ENCODE measurements around the gene AUTS2. TPM values are rescaled to one million over a fixed set of nuclear protein-coding genes. Genes with fewer than 3 reads are reported as not detected.

The AUTS2 gene
- total RNA-seq, 1 donor from 2014 or later, result 5.3 TPM

DNA sequence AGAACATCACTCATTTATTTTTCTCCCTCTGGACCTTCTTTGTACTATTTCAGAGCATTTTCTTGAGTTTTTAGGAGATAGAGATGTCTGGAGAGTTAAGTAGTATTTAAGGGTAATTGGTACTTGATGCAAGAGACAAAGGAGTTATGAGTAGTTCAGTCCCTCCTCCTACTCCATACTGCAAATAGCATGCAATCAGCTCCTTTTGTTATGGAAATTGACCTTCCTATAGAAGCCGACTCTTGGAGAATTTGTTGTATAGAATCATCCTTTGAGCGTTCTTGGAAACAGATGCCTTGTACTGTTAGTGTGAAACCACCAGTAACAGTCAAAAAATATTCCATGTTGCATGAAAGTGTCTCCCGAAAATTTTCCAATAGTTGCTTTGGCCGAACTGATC lies 1105.5 kb downstream of the AUTS2 start:
- intact Hi-C loops (cut with DNase I), result no loop called here
- no peak for ATAC-seq
- no peak for DNase-seq (ENCODE audit: missing footprints)

DNA sequence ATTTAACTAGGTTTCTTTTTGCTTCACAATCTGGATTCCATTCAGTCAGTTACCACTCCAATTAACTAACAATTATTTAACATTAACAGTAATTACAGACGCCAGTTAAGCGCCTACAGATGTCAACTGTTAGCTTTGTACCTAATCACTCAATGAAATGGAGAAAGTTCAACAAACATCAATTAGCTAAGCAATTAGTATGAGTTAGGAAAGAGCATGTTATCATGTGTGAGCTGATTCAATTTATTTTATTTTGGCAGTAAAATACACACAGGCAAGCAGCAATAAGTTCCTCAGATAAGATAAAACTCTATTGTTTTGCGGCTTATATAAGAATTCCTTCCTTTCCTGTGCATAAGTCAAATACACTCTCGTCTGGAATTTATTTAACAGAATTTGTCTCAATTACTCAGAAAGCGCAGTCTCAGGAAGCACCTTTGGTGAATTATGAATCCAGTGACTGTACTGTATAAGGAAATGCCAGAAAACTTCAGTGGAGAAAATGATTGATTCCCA lies 1106.6 kb downstream of the AUTS2 start:
- ATAC-seq, result no peak
- intact Hi-C loops (cut with DNase I), result no loop called here
- DNase-seq (ENCODE audit: missing footprints), result no peak

GRCh38 chr7:70706204-70706603 lies 1107.9 kb downstream of the AUTS2 start:
- intact Hi-C loops (cut with DNase I), result no loop called here
- DNase-seq (ENCODE audit: missing footprints) (no peak), ATAC-seq (no peak)

GRCh38 chr7:70706698-70707097 lies 1108.4 kb downstream of the AUTS2 start:
- ATAC-seq, result no peak
- intact Hi-C loops (cut with DNase I), result no loop called here
- DNase-seq (ENCODE audit: missing footprints), result no peak

GRCh38 chr7:70707823-70708243 lies 1109.6 kb downstream of the AUTS2 start:
- ATAC-seq, result no peak
- no peak for DNase-seq (ENCODE audit: missing footprints)
- intact Hi-C loops (cut with DNase I), result no loop called here

DNA sequence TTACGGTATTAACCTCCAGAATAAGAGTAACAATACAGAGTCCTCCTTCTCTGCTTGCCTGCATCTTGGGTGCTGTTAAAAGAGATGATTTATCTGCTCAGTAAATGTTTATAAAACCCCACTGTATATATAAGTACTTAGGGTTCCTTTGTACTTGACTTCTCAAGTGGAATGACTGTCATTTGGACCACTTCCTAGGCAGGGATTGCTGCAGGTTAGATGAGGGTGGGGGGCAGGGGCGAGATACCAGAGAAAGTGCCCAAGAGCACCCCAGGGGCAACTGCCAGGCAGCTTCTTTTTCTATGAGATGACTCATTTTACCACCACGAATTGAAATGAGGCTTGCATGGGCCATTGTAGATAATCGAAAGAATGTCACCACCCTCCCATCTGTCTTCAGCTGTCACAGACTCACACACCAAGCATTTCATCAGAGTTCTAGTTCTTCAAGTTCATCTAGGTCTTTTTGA lies 1111.8 kb downstream of the AUTS2 start:
- ATAC-seq, result no peak

DNA sequence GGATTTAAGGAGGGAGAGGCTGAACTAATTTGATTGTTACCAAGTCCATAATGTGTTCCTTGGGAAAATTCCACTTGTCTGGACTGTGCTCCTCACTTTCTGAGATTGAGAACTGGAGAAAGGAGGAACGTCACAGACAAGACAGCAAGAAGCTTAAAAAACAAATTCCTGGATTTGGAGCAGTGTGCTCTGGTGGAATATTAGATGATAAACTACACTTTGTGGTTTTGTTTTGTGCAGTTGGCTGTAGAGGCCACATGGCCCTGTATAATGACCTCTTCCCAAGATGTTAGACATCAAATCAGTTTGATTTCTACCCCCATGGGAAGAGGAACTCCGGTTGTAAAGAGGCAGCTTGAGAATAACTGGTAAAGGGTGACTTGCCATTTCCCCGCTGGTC lies 1112.4 kb downstream of the AUTS2 start:
- intact Hi-C loops (cut with DNase I), result no loop called here
- no peak for ATAC-seq
- DNase-seq (ENCODE audit: missing footprints), result no peak

More for the DNA sequence above, 1111.8 kb downstream of the AUTS2 start:
- intact Hi-C loops (cut with DNase I), result no loop called here
- DNase-seq (ENCODE audit: missing footprints), result no peak

DNA sequence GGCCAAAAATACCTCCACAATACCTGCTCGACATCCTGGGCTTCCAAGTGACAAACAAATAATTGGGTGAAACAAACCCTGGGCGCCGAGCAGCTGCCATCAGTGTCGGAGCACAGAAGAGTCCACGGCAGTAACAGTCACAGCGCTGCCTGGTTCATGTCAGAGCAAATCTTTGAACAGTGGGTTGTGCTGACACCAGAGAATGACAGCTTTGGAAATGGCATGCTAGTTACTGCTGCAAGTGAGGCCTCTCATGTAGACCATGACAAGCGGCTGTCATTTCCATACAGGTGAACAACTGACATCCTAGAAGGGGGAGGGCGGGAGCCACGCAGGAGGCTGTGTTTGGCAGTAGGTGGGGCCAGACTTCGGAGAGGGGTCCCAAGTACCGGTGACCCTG lies 1113.2 kb downstream of the AUTS2 start:
- ATAC-seq (no peak), DNase-seq (ENCODE audit: missing footprints) (no peak)
- intact Hi-C loops (cut with DNase I), result no loop called here

- peak; percentile 39 for ATAC-seq
- DNase-seq (ENCODE audit: missing footprints), result no peak
- intact Hi-C loops (cut with DNase I), result no loop called here
Observed at GRCh38 chr7:70712942-70713341, 1114.7 kb downstream of the AUTS2 start.

DNA sequence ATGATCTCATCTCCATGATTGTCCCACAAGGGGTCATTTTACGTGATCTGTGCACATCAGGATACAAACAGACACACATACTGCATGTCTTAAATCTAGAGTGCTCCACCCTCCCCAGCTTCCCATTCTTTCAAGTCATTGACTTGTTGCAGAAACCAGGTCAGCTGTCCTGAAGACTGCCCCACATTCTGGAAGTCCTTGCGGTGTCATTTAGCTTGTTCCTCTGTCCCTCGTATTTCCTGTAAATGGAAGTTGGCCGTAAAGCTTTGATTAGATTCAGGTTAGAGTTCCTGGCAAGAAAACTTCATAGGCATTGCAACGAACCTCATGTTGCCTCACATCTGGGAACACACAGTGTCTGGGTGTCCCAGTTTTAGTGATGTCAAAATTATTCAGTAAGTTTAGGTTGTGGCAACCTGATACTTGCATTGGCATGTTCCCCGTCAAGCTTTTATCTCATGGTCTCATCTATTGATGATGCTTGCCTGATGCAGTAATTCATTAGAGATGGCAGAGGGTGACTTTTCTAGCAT lies 1116.3 kb downstream of the AUTS2 start:
- DNase-seq (ENCODE audit: missing footprints) (no peak), ATAC-seq (no peak)
- intact Hi-C loops (cut with DNase I), result no loop called here

GRCh38 chr7:70717553-70718329 lies 1119.5 kb downstream of the AUTS2 start:
- DNase-seq (ENCODE audit: missing footprints), result no peak
- intact Hi-C loops (cut with DNase I), result no loop called here
- no peak for ATAC-seq

GRCh38 chr7:70719125-70719524 lies 1120.8 kb downstream of the AUTS2 start:
- ATAC-seq (no peak), DNase-seq (ENCODE audit: missing footprints) (no peak)
- intact Hi-C loops (cut with DNase I), result no loop called here

GRCh38 chr7:70720191-70720873 lies 1122.1 kb downstream of the AUTS2 start:
- intact Hi-C loops (cut with DNase I), result no loop called here
- ATAC-seq (no peak), DNase-seq (ENCODE audit: missing footprints) (no peak)

GRCh38 chr7:70721500-70721899 lies 1123.2 kb downstream of the AUTS2 start:
- DNase-seq (ENCODE audit: missing footprints) (no peak), ATAC-seq (no peak)
- intact Hi-C loops (cut with DNase I), result no loop called here

DNA sequence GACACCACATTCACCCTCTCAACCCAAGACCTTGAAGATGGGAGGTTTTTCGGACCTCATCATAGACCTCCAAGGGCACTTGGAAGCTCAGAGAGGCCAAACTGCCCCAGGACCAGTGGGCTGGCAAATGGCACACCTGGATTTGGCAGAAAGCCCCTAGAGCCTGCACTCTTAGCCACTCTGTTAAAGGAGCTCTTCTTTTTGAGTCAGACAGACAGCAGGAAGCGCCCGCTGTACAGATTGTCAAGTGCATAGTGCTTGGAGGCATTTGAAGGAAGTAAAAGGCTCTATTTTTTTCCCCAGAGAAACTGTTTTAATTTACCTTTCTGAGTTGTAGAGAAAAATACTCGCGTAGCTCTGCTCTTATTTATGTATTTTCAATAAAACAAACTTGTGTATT lies 1125.1 kb downstream of the AUTS2 start:
- ATAC-seq (no peak), DNase-seq (ENCODE audit: missing footprints) (no peak)
- intact Hi-C loops (cut with DNase I), result no loop called here

DNA sequence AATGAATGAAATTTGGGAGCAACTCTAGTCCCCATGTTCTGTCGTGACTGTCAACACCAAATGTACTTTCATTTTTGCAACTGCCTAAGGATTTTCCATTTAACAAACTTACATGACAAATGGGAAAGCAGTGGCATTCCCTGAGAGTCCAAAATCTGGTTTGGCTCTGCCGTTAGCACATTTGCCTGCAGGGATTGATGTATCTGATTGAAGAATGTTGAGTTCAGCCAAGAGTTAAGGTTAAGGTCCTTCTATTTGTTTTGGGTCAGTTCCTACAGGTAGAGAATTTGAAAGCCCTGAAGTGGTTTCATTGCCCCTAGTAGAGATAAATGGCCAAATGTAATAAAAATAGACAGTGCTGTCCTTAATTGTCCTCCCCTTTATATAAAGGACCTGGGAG lies 1127.2 kb downstream of the AUTS2 start:
- DNase-seq (ENCODE audit: missing footprints) (no peak), ATAC-seq (no peak)
- intact Hi-C loops (cut with DNase I), result no loop called here

GRCh38 chr7:70726294-70726693 lies 1128.0 kb downstream of the AUTS2 start:
- DNase-seq (ENCODE audit: missing footprints), result no peak
- intact Hi-C loops (cut with DNase I), result no loop called here
- ATAC-seq, result no peak

DNA sequence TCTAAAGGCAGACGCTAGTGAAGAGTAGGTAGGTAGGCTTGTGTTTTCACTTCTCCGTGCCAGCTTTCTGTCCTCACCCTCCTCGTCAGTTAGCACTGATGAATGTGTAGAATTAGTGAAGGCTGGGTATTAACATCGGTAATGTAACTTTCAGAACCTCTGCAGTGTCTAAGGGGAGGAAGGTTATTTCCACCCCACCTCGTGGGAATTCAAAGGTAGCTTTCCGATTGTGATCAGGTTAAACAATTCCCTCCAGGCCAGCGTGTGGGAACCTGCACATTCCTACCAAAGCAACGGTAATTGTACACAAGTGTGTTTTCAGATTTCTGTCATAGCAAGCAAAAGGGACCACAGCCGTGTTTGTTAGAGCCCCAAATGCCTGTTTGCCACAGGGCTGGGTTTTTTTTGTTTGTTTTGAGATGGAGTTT lies 1128.7 kb downstream of the AUTS2 start:
- DNase-seq (ENCODE audit: missing footprints) (no peak), ATAC-seq (no peak)
- intact Hi-C loops (cut with DNase I), result no loop called here

DNA sequence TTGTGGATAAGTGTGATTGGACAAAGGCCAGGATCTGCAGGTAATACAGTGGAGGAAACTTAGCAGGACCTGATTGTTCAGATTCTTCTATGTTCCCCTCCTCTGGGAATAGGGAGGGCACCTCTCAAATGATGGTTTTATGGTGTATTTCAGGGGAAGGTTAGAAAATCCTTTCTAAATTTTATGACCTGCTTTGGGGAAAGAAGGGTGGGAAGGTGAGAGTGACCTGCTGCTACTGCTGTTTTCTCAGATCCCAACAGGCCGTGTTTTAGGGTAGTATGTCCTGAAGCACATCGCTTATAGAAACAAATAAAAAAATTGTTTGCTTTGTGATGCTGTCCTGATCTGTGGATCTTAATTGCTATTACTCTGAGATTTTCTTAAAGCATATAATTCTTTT lies 1129.6 kb downstream of the AUTS2 start:
- no peak for ATAC-seq
- DNase-seq (ENCODE audit: missing footprints), result no peak
- intact Hi-C loops (cut with DNase I), result no loop called here

Data from Right ventricle myocardium inferior (tissue), 1 donor.